HepG2 (cell line): ENCODE results near the gene POLR3K. TPM values are rescaled to one million over a fixed set of nuclear protein-coding genes. Genes with fewer than 3 reads are reported as not detected.
A peak's percentile ranks its signal among the peaks of the same experiment; 100 is the strongest.

ENCODE experiments used
- AGO2 ChIP-seq: fragments of 200-400 bp; formaldehyde crosslinking; optimal IDR thresholded peaks from 2 replicates; pipeline ENCODE3; 2017; ENCODE audit warnings: mild to moderate bottlenecking, low read depth, low read length, moderate library complexity
- CBX1 ChIP-seq: IDR thresholded peaks from one replicate; pipeline ENCODE4 v1.6.1; 2016; ENCODE audit warnings: antibody characterized with exemption, low read depth
- CEBPG ChIP-seq: IDR thresholded peaks from 2 replicates; pipeline ENCODE4 v1.6.1; 2016
- ERF ChIP-seq: IDR thresholded peaks from 2 replicates; pipeline ENCODE4 v1.6.1; 2018; ENCODE audit warnings: missing biosample characterization, missing genetic modification reagents
- HES4 ChIP-seq: sonication (generic); formaldehyde crosslinking; IDR thresholded peaks from 2 replicates; pipeline ENCODE4 v1.9.0; 2021; ENCODE audit warnings: mild to moderate bottlenecking, missing genetic modification reagents, borderline replicate concordance
- KAT7 ChIP-seq: IDR thresholded peaks from 2 replicates; pipeline ENCODE4 v1.6.1; 2018; ENCODE audit warnings: borderline replicate concordance, missing compliant biosample characterization
- MAZ ChIP-seq, 2 experiments: sonication (generic) in 1 of 2; formaldehyde crosslinking in 1 of 2; IDR thresholded peaks; 2 replicates each; pipeline versions ENCODE4 v1.5.0 to v1.6.1; 2012 to 2020; ENCODE audit warnings: low read depth in 2 of 2, mild to moderate bottlenecking in 2 of 2, borderline replicate concordance in 1 of 2, improper control_type of control experiment in 1 of 2, low read length in 1 of 2, missing genetic modification reagents in 1 of 2, moderate library complexity in 1 of 2
- NR0B2 ChIP-seq: sonication (generic); formaldehyde crosslinking; IDR thresholded peaks from 2 replicates; pipeline ENCODE4 v1.4.0; 2020; ENCODE audit warnings: mild to moderate bottlenecking, missing genetic modification reagents
- PREB ChIP-seq: sonication (generic); formaldehyde crosslinking; IDR thresholded peaks from 2 replicates; pipeline ENCODE4 v1.4.0; 2020; ENCODE audit warnings: missing genetic modification reagents
- RERE ChIP-seq: IDR thresholded peaks from 2 replicates; pipeline ENCODE4 v1.6.1; 2016; ENCODE audit warnings: low read depth, missing genetic modification reagents, missing compliant biosample characterization
- SRSF1 ChIP-seq: fragments of 200-400 bp; formaldehyde crosslinking; optimal IDR thresholded peaks from 2 replicates; pipeline ENCODE3; 2017; ENCODE audit warnings: mild to moderate bottlenecking, low read depth, low read length, moderate library complexity
- ZFP91 ChIP-seq: sonication (generic); formaldehyde crosslinking; IDR thresholded peaks from 2 replicates; pipeline ENCODE4 v1.9.0; 2022; ENCODE audit warnings: missing genetic modification reagents, mild to moderate bottlenecking, borderline replicate concordance
- ZNF138 ChIP-seq: sonication (generic); formaldehyde crosslinking; IDR thresholded peaks from 2 replicates; pipeline ENCODE4 v1.5.0; 2020; ENCODE audit warnings: mild to moderate bottlenecking, low read depth, missing genetic modification reagents
- ZNF263 ChIP-seq: sonication (generic); formaldehyde crosslinking; IDR thresholded peaks from 2 replicates; pipeline ENCODE4 v1.4.0; 2020; ENCODE audit warnings: missing genetic modification reagents
- ZNF280D ChIP-seq: sonication (generic); formaldehyde crosslinking; IDR thresholded peaks from 2 replicates; pipeline ENCODE4 v1.5.1; 2020; ENCODE audit warnings: mild to moderate bottlenecking, missing genetic modification reagents
- ZNF326 ChIP-seq: sonication (generic); formaldehyde crosslinking; IDR thresholded peaks from 2 replicates; pipeline ENCODE4 v1.4.0; 2020; ENCODE audit warnings: missing genetic modification reagents, borderline replicate concordance
- polyA plus RNA-seq, 8 experiments: library from polyadenylated mRNA; depleted of rRNA in 3 of 8; stranded (reverse) in 7 of 8; unstranded in 1 of 8; fragments of >200 nt; fragmentation: Illumina TruSeq in 4 of 8; extraction: Trizol in 4 of 8; gene quantifications; 2 replicates each; pipeline versions ENCODE4 v1.2.1 to v1.2.3, GENCODE V29; 2011 to 2016; ENCODE audit warnings: low read depth in 4 of 8, missing spikeins in 1 of 8, mixed read lengths in 1 of 8; ENCODE audit not compliant: insufficient read depth in 1 of 8
- total RNA-seq, 5 experiments: library from RNA; depleted of rRNA; stranded (reverse); fragments of >200 nt; fragmentation: Illumina TruSeq; extraction: Trizol; gene quantifications; 2 replicates each; pipeline ENCODE4 v1.2.3, GENCODE V29; 2016; ENCODE audit warnings: low read depth in 1 of 5

Gene POLR3K
- total and polyA plus RNA-seq, 2 of the 13 experiments (the other 11 are each of a cell fraction or from before 2014, with no cell fraction given), result 14.8 to 18.8 TPM

- no peak for TF ChIP-seq ZNF138 (CRISPR knock-in tag)
- TF ChIP-seq PREB (CRISPR knock-in tag), result no peak
- no peak; the same call in 1 of the 2 replicates for TF ChIP-seq HES4 (CRISPR knock-in tag)
- TF ChIP-seq AGO2, result peak; percentile 23
- TF ChIP-seq CBX1, result no peak
- TF ChIP-seq ZNF263, result no peak
- no peak for TF ChIP-seq SRSF1
- no peak for TF ChIP-seq ZNF280D
- TF ChIP-seq MAZ (IDR thresholded peaks at IDR 0.05; ENCODE audit: borderline replicate concordance, low read depth, low read length), result no peak
- TF ChIP-seq MAZ (CRISPR knock-in tag; IDR thresholded peaks at IDR 0.05; ENCODE audit: low read depth), result peak; percentile 2; the same call in 1 of the 2 replicates
- TF ChIP-seq ZFP91, result peak; percentile 52; the same call in 1 of the 2 replicates
- no peak for TF ChIP-seq RERE (CRISPR knock-in tag)
- TF ChIP-seq KAT7, result peak; percentile 54
- no peak for TF ChIP-seq CEBPG
- 0 out of 2 replicates have a peak, but pooled peaks have one; percentile 22 for TF ChIP-seq ERF (CRISPR knock-in tag)
- TF ChIP-seq ZNF326, result no peak
- peak; percentile 35; the same call in 1 of the 2 replicates for TF ChIP-seq NR0B2 (CRISPR knock-in tag)
Observed at GRCh38 chr16:78444-79150, 25.2 kb upstream of the POLR3K start (continued).
